HG02798 (cell line): ENCODE data around the gene NPFFR1.
"Not testable (repeated sequence)": the region's sequence is repeated elsewhere in the genome, so short reads cannot be mapped to it uniquely, and the experiment has no call there.

Source experiments
- ATAC-seq: cut with Tn5 transposase; IDR thresholded peaks from one replicate; pipeline ENCODE4 v1.9.1; 2021; ENCODE audit warnings: mild to moderate bottlenecking; ENCODE audit not compliant: unreplicated experiment, poor library complexity

Gene NPFFR1

DNA sequence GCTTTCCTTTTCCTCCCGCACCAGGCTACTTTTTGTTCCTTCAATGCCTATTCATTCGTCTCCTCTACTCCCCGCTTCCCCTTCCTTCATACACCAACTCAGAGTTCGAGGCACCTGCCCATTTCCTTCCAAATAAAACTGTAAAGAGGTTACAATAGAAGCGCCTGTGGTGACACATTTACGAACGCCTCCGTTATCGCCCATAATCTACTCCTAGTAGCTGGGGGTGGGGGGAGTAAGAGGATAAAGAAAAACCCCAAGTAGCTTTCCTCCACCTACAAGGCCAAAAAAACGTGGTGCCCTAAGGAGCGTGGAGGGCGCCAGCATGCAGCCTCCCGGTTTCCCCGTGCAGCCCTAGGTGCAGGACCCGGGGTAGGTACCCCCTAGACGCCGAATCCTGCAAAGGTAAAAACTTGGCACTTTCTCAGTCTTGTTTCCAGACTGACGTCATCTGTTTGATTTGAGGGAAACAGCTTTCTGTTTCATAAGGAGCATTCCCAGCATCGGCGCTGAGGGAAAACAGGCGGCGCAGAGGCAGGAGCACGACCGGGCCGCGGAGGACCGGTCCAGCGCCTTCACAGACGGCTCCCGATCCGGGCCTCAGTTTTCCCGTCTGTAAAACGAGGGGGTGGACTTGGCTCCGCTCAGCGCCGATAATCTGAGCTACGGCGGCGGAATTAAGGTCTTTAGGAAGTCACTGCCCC, 51.5 kb downstream of the NPFFR1 start:
- ATAC-seq, result no peak

DNA sequence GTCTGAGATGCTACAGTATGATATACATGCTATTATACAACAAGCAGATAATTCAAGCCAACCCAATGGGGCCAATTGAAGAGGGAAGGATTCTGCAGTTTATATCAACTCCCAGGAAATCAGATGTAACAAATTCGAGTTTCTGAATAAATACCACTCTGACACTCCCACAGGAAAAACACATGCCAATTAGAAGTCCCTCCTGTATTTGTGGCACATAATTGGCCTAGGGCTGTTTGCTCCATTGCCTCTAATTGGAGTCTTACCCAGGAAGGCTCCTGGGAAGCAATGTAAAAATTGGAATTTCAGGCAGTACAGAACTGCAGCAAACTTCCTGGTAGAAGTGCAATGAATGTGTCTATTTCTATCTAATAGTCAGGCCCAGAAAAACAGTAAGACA, 55.3 kb downstream of the NPFFR1 start:
- no peak for ATAC-seq

DNA sequence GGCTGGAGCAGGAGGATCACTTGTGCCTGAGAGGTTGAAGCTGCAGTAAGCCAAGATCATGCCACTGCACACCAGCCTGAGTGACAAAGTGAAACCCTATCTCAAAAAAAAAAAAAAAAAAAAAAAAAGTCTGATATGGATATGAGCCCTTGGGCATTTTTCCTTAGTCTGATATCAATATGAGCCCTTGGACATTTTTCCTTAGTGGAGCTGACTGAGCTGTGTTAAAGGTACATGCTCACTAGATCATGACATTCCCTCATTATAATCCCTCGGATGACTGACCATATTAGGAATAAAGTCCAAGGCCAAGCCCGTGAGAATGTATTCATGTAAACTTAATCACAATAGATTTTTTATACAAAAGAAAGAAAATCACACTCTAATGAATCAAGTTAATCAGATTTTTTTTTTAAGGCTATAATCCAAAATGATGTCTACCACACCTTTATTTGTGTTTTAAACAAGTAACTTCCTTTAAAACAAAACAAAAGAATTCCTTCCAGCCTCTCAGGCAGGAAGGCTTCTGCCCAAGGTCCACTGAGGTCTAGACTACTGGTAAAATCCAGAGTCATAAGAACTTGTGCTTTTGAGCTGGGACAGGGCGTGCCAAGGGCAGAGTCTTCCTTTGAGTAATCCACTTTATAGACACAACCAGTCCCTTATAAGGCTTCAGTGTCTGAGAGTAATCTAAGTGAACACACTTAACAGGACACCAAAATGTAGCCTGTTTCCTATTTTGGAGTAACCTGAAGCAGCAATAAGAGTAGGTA, 56.1 kb downstream of the NPFFR1 start:
- ATAC-seq, result no peak

DNA sequence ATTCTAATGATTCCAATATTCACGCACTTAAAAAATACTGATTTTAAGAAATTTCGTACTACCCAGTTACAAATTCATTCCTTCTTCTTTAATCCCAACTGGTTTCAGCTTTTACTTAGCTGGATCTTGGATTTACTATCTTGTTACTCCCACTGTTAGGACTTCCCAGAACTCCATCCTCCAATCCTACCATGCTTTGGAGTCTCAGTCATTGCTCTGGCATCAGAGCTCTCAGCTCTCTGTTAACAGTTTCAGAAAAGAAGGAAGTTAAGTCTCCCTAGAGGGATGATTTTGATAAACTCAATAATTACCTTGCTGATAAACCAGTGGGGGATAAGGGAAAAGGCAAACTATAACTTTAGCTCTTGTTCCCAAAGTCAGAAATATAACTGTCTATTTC, 60.1 kb downstream of the NPFFR1 start:
- ATAC-seq, result no peak

DNA sequence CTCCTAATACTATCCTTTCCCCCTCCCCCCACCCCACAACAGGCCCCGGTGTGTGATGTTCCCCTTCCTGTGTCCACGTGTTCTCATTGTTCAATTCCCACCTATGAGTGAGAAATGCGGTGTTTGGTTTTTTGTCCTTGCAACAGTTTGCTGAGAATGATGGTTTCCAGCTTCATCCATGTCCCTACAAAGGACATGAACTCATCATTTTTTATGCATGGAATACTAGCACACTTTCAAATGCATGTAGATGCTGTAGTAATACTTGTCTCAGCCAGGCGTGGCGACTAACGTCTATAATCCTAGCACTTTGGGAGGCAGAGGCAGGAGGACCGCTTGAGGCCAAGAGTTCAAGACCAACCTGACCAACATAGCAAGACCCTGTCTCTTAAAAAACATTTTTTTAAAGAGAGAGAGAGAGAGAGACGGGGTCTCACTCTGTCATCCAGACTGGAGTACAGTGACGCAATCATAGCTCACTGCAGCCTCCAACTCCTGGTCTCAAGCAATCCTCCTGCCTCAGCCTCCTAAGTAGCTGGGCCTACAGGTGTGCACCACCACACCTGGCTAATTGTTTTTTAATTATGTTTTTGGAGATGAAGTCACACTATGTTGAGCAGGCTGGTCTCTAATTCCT, 60.9 kb downstream of the NPFFR1 start:
- ATAC-seq, result not testable (repeated sequence)

DNA sequence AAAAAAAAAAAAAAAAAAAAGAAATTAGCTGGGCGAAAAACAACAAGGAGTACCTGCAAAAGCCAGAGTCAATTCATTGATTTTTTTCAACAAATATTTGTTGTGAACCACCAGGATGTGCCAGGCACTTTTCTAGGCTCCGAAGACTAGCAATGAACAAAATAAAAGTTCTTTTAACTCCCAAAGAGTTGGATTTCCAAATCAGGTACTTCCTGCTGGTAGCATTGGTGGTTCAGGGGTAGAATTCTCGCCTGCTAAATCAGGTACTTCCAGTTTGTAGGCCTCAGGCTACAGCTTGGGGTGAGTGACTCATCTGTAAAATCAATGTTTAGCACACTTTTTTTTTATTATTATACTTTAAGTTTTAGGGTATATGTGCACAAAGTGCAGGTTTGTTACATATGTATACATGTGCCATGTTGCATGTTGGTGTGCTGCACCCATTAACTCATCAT, 61.4 kb downstream of the NPFFR1 start:
- ATAC-seq, result no peak

DNA sequence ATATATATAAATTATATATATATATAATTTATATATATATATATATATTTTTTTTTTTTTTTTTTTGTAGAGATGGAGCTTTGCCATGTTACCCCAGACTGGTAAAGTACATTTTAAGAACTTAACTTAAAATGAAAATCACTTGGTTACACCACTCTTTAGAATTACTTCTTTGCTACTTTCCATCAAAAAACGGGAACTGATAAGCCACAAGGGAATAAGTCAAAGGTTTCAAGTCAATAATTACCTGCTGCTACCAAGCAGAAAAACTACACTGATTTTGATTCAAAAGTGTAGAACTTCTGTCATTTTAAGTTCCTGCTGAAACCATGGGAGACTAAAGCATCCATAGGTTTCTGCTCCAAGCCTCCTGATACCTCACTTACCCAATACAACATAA, 62.8 kb downstream of the NPFFR1 start:
- no peak for ATAC-seq

DNA sequence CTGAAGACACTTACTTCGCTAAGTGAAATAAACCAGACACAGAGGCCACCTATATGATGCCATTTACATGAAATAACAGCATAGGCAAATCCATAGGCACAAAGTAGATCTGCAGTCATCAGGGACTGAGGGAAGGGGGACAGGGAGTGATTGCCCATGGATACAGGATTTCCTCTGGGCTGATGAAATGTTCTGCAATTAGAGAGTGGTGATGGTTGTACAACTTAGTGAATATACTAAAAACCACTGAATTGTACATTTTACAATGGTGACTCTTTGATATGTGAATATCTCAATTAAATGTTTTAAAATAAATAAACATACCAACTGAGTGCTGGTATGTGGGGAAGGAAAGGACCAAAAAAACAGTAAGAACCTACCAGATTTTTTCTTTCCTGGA, 70.9 kb downstream of the NPFFR1 start:
- no peak for ATAC-seq

DNA sequence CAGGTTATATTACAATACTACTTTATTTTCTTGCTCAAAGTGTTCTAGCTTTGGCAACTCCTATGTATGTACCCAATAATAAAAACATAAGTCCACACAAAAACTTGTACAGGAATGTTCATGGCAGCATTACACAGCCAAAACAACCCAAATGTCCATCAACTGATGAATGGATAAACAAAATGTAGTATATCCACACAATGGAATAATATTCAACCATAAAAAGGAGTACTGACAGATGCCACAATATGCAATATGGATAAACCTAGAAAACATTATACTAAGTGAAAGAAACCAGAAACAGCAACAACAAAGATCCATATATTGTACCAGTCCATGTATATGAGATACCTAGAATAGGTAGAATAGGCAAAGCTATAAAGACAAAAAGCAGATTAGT, 71.5 kb downstream of the NPFFR1 start:
- ATAC-seq, result no peak

DNA sequence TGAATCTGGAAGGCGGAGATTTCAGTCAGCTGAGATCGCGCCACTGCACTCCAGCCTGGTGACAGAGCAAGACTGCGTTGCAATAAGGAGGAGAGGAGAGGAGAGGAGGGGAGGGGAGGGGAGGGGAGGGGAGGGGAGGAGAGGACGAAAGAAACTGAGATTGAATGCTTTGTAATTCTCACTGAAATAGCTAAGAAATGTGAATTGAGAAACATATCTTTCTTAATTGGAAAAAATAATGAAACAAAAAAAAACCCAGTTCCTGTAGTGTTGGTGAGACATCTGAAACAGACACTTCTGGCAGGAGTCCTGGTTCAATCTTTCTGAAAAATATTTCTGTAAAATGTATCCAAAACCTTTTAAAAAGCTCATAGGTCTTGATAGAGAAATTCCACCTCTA, 77.0 kb downstream of the NPFFR1 start:
- no peak for ATAC-seq

DNA sequence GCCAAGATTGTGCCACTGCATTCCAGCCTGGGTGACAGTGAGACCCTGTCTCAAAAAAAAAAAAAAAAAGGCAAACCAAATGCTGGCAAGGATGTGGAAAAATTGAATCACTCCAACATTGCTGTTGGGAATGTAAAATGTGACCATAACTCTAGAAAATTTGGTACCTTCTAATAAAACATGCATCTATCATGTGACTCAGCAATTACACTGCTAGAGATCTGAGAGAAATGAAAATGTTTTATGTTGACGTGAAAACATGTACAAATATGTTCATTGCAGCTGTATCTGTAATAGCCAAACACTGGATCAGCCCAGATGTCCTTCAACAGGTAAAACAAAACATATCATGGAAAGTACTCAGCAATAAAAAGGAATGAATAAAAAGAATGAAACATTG, 82.7 kb downstream of the NPFFR1 start:
- no peak for ATAC-seq

DNA sequence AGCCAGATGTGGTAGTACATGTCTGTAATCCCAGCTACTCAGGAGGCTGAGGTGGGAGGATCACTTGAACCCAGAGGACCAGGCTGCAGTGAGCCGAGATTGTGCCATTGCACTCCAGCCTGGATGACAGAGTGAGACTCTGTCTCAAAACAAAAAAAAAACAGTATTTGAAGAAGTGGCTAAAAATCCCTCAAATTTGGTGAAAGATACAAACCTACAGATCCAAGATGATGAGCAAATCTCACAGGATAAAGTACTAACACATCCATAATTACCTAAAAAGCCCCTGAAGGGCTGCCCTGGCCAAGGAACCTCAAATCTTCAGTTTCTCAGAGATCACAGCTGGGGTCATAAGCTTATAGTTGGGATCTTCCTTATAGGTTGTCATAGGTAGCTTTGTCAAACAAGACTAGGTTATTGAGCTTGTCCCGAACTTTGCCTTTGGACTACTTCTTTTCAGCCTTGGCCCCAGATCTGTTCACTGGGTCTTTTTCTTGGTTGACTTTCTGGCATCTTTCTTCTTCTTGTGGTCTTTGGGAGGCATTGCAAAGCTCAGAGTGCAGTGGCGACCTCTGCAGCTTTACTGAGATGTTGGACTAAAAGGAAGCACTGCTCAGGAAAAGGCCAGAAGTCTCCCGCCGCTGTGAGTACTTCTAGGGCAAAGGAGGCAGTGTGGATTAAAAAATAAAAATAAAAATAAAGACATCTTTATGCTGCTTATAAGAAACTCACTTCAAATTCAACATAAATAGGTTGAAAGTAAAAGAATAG, 84.9 kb downstream of the NPFFR1 start:
- no peak for ATAC-seq
